NCI-H2196 (cell line): ENCODE data around the gene FOSL2.

Experiments
- DNase-seq: peaks from one replicate; lab custom pipeline; 2025; ENCODE audit not compliant: unreplicated experiment; lab: John Stamatoyannopoulos, UW

Gene FOSL2

GRCh38 chr2:28447943-28448792 is 55.5 kb downstream of the FOSL2 start:
- no peak for DNase-seq

GRCh38 chr2:28448793-28449100 is 56.1 kb downstream of the FOSL2 start:
- DNase-seq: no peak

- DNase-seq: no peak
Observed at GRCh38 chr2:28449126-28449487, 56.4 kb downstream of the FOSL2 start.

- DNase-seq: no peak
Observed at GRCh38 chr2:28449488-28450395, 57.1 kb downstream of the FOSL2 start.

- no peak for DNase-seq
Observed at GRCh38 chr2:28450901-28451565, 58.4 kb downstream of the FOSL2 start.

- DNase-seq: no peak
Observed at GRCh38 chr2:28451793-28452533, 59.3 kb downstream of the FOSL2 start.

- peak; percentile 72 for DNase-seq
Observed at GRCh38 chr2:28452534-28453081, 60.0 kb downstream of the FOSL2 start.

GRCh38 chr2:28453396-28453795 is 60.7 kb downstream of the FOSL2 start:
- DNase-seq: no peak

- DNase-seq: no peak
Observed at GRCh38 chr2:28454016-28454930, 61.6 kb downstream of the FOSL2 start.

- DNase-seq: no peak
Observed at GRCh38 chr2:28457237-28457636, 64.6 kb downstream of the FOSL2 start.

- DNase-seq: no peak
Observed at GRCh38 chr2:28461056-28461455, 68.4 kb downstream of the FOSL2 start.

- DNase-seq: no peak
Observed at GRCh38 chr2:28462122-28462521, 69.5 kb downstream of the FOSL2 start.

GRCh38 chr2:28463211-28463816 is 70.7 kb downstream of the FOSL2 start:
- no peak for DNase-seq

- no peak for DNase-seq
Observed at GRCh38 chr2:28463893-28464292, 71.2 kb downstream of the FOSL2 start.

- no peak for DNase-seq
Observed at GRCh38 chr2:28465148-28465885, 72.7 kb downstream of the FOSL2 start.
